HG02970 (cell line): ENCODE data around the gene NSUN3.
"Not testable (repeated sequence)": the region's sequence is repeated elsewhere in the genome, so short reads cannot be mapped to it uniquely, and the experiment has no call there.

Experiments
- ATAC-seq: cut with Tn5 transposase; IDR thresholded peaks from one replicate; pipeline ENCODE4 v1.9.1; 2021; ENCODE audit warnings: mild to moderate bottlenecking, moderate library complexity, moderate number of reproducible peaks; ENCODE audit not compliant: unreplicated experiment, low FRiP score

The NSUN3 gene

GRCh38 chr3:94066506-94067500 is 3.9 kb downstream of the NSUN3 start:
- no peak for ATAC-seq

- no peak for ATAC-seq
Measured at GRCh38 chr3:94069194-94069813, 6.4 kb downstream of the NSUN3 start.

- peak; percentile 63 for ATAC-seq
Measured at GRCh38 chr3:94070341-94070911, 7.6 kb downstream of the NSUN3 start.

- ATAC-seq: peak; percentile 64
Measured at GRCh38 chr3:94071713-94072284, 8.9 kb downstream of the NSUN3 start.

GRCh38 chr3:94076055-94076454 is 13.2 kb downstream of the NSUN3 start:
- no peak for ATAC-seq

GRCh38 chr3:94080552-94080951 is 17.7 kb downstream of the NSUN3 start:
- not testable (repeated sequence) for ATAC-seq

GRCh38 chr3:94081884-94082283 is 19.0 kb downstream of the NSUN3 start:
- ATAC-seq: no peak

- ATAC-seq: no peak
Measured at GRCh38 chr3:94082391-94082937, 19.6 kb downstream of the NSUN3 start.

- ATAC-seq: no peak
Measured at GRCh38 chr3:94083261-94083660, 20.4 kb downstream of the NSUN3 start.

- ATAC-seq: no peak
Measured at GRCh38 chr3:94089126-94089525, 26.3 kb downstream of the NSUN3 start.

GRCh38 chr3:94092086-94092485 is 29.2 kb downstream of the NSUN3 start:
- ATAC-seq: no peak

GRCh38 chr3:94093151-94093550 is 30.3 kb downstream of the NSUN3 start:
- ATAC-seq: no peak

GRCh38 chr3:94095111-94095510 is 32.2 kb downstream of the NSUN3 start:
- ATAC-seq: no peak

GRCh38 chr3:94098452-94098851 is 35.6 kb downstream of the NSUN3 start:
- no peak for ATAC-seq

GRCh38 chr3:94099311-94099710 is 36.5 kb downstream of the NSUN3 start:
- no peak for ATAC-seq

- no peak for ATAC-seq
Measured at GRCh38 chr3:94101860-94102259, 39.0 kb downstream of the NSUN3 start.

GRCh38 chr3:94106268-94106667 is 43.4 kb downstream of the NSUN3 start:
- ATAC-seq: no peak

- ATAC-seq: not testable (repeated sequence)
Measured at GRCh38 chr3:94110232-94110631, 47.4 kb downstream of the NSUN3 start.

- no peak for ATAC-seq
Measured at GRCh38 chr3:94110854-94111253, 48.0 kb downstream of the NSUN3 start.

GRCh38 chr3:94114666-94115065 is 51.8 kb downstream of the NSUN3 start:
- no peak for ATAC-seq

- no peak for ATAC-seq
Measured at GRCh38 chr3:94115482-94115881, 52.6 kb downstream of the NSUN3 start.
